ENCODE measurements around the gene ZMAT5. TPM values are rescaled to one million over a fixed set of nuclear protein-coding genes. Genes with fewer than 3 reads are reported as not detected.
A peak's percentile ranks its signal among the peaks of the same experiment; 100 is the strongest.

Gene ZMAT5
- total and polyA plus RNA-seq, 9 of the 15 experiments (the other 6 are each of a cell fraction or from before 2014, with no cell fraction given), result 2.0 to 25.2 (median 11.9) TPM

DNA sequence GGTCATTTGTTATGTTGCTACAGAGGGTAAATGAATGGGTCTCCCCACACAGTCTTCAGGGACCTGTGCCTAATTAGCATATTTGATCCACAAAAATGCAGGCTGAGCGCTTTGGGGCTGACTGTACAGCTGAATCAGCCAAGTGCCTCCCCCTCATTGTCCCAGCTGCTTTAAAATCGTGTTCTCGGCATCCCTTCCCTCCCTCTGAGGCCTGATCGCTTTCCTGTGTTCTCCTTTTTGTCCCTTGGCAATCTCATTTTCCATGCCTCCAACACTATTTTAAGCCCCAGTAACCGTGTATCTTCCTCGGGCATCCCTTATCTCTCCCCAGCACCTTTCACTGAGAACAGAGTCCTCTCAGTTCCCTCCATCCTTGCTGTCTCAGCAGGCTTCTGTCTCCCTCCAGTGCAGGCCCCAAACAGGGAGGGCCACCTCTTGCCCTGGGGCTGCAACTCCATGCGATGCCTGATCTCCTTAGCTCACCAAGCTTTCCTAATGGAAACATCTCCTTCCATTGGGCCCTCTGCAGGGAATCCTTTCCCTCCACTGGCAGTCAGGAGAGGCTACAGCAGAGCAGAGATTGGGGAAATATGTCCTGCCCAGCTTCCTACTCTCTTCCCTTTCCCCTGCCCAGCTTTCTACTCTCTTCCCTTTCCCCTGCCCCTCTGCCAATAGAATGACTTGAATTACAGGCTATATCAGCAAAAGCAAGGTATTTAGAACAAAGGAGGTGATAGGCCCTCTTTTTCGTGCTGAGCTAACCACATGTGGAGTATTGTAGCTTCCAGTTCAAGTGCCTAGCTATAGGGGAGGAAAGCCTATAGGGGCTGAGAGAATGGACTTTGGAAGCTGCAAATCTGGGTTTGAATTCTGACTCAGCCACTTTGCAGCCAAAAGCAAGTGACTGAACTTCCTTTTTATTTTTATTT, 14.2 kb upstream of the ZMAT5 start (continued):
- TF ChIP-seq CUX1 (CRISPR knock-in tag; IDR thresholded peaks at IDR 0.05), result no peak
- TF ChIP-seq TRIM28 (IDR thresholded peaks at IDR 0.05), result no peak
- no peak for TF ChIP-seq ZNF253 (CRISPR knock-in tag; conservative IDR thresholded peaks at IDR 0.05)
- 0 out of 4 replicates have a peak, but pooled peaks of 1 of the 2 experiments have one; percentile 23 for TF ChIP-seq MAZ (CRISPR knock-in tag; conservative IDR thresholded peaks at IDR 0.05 in 1 of 2, IDR thresholded peaks at IDR 0.05 in 1 of 2)
- TF ChIP-seq POLR2AphosphoS5 (IDR thresholded peaks at IDR 0.05; ENCODE audit: control insufficient read depth, insufficient read depth, low read depth, low read length), result peak; percentile 87
- no peak for TF ChIP-seq ARID3A (IDR thresholded peaks at IDR 0.05; ENCODE audit: borderline replicate concordance, low read depth, low read length)
- TF ChIP-seq SP1 (CRISPR knock-in tag; IDR thresholded peaks at IDR 0.05), result peak; percentile 41; the same call in 1 of the 2 replicates
- TF ChIP-seq NR2F6 (CRISPR knock-in tag; IDR thresholded peaks at IDR 0.05), result no peak
- no peak for TF ChIP-seq TCFL5 (CRISPR knock-in tag; conservative IDR thresholded peaks at IDR 0.05)
- no peak for TF ChIP-seq ZNF407 (IDR thresholded peaks at IDR 0.05; ENCODE audit: low read depth)
